ENCODE data around the gene GIMAP1. TPM values are rescaled to one million over a fixed set of nuclear protein-coding genes. Genes with fewer than 3 reads are reported as not detected.

Gene GIMAP1
- polyA plus RNA-seq, 3 donors = 2.0 to 3.1 (median 2.4) TPM

GRCh38 chr7:150721970-150722373 is 5.6 kb downstream of the GIMAP1 start:
- DNase-seq (ENCODE audit: low read depth in 3 of 3, low spot score in 2 of 3) = no peak

- DNase-seq (ENCODE audit: low read depth in 3 of 3, low spot score in 2 of 3) = no peak
These were observed 6.1 kb downstream of the GIMAP1 start for GRCh38 chr7:150722431-150722931.

GRCh38 chr7:150723467-150723866 is 7.1 kb downstream of the GIMAP1 start:
- DNase-seq (ENCODE audit: low read depth in 3 of 3, low spot score in 2 of 3) = no peak

- DNase-seq (ENCODE audit: low read depth in 3 of 3, low spot score in 2 of 3) = no peak
These were observed 11.0 kb downstream of the GIMAP1 start for GRCh38 chr7:150727381-150727780.

- DNase-seq (ENCODE audit: low read depth in 3 of 3, low spot score in 2 of 3) = no peak
These were observed 11.6 kb downstream of the GIMAP1 start for GRCh38 chr7:150728011-150728410.

GRCh38 chr7:150728609-150729008 is 12.2 kb downstream of the GIMAP1 start:
- DNase-seq (ENCODE audit: low read depth in 3 of 3, low spot score in 2 of 3) = no peak

GRCh38 chr7:150731916-150732315 is 15.5 kb downstream of the GIMAP1 start:
- no peak for DNase-seq (ENCODE audit: low read depth in 3 of 3, low spot score in 2 of 3)

GRCh38 chr7:150732786-150733481 is 16.5 kb downstream of the GIMAP1 start:
- DNase-seq (ENCODE audit: low read depth in 3 of 3, low spot score in 2 of 3) = no peak

GRCh38 chr7:150733482-150734095 is 17.2 kb downstream of the GIMAP1 start:
- no peak for DNase-seq (ENCODE audit: low read depth in 3 of 3, low spot score in 2 of 3)

GRCh38 chr7:150734254-150734653 is 17.8 kb downstream of the GIMAP1 start:
- DNase-seq (ENCODE audit: low read depth in 3 of 3, low spot score in 2 of 3) = no peak

- no peak for DNase-seq (ENCODE audit: low read depth in 3 of 3, low spot score in 2 of 3)
These were observed 19.4 kb downstream of the GIMAP1 start for GRCh38 chr7:150735596-150736358.

- no peak for DNase-seq (ENCODE audit: low read depth in 3 of 3, low spot score in 2 of 3)
These were observed 20.5 kb downstream of the GIMAP1 start for GRCh38 chr7:150736864-150737263.

- no peak for DNase-seq (ENCODE audit: low read depth in 3 of 3, low spot score in 2 of 3)
These were observed 21.0 kb downstream of the GIMAP1 start, which contains the start of gene GIMAP5 for GRCh38 chr7:150737265-150738055. TSS of gene GIMAP5 (plus strand) at chr7:150737418. CDS start at chr7:150740885, 3,467 bp downstream.

- no peak for DNase-seq (ENCODE audit: low read depth in 3 of 3, low spot score in 2 of 3)
These were observed 21.7 kb downstream of the GIMAP1 start for GRCh38 chr7:150738092-150738491.

GRCh38 chr7:150738591-150739001 is 22.2 kb downstream of the GIMAP1 start:
- no peak for DNase-seq (ENCODE audit: low read depth in 3 of 3, low spot score in 2 of 3)

GRCh38 chr7:150739033-150739432 is 22.6 kb downstream of the GIMAP1 start:
- DNase-seq (ENCODE audit: low read depth in 3 of 3, low spot score in 2 of 3) = no peak

GRCh38 chr7:150740053-150740452 is 23.6 kb downstream of the GIMAP1 start:
- no peak for DNase-seq (ENCODE audit: low read depth in 3 of 3, low spot score in 2 of 3)

- no peak for DNase-seq (ENCODE audit: low read depth in 3 of 3, low spot score in 2 of 3)
These were observed 26.0 kb downstream of the GIMAP1 start for GRCh38 chr7:150742286-150742968.

GRCh38 chr7:150744041-150744656 is 27.7 kb downstream of the GIMAP1 start:
- no peak for DNase-seq (ENCODE audit: low read depth in 3 of 3, low spot score in 2 of 3)

- DNase-seq (ENCODE audit: low read depth in 3 of 3, low spot score in 2 of 3) = no peak
These were observed 28.7 kb downstream of the GIMAP1 start for GRCh38 chr7:150745086-150745485.

All from right renal cortex interstitium (tissue), 3 donors.